ENCODE data around the gene ZNF593OS. TPM values are rescaled to one million over a fixed set of nuclear protein-coding genes. Genes with fewer than 3 reads are reported as not detected.

Gene ZNF593OS
- total RNA-seq, 1 experiment from 2014 or later: not detected

GRCh38 chr1:26145041-26145959 lies 26.3 kb downstream of the ZNF593OS start:
- Histone ChIP-seq H3K14ac (ENCODE audit: insufficient read depth, low read length) (no peak overlapping the region), H3K9me3 (ENCODE audit: control insufficient read depth, low read depth, low read length) (no peaks in the 10 kb centered on the region), H2BK20ac (ENCODE audit: low read depth, low read length, poor library complexity, severe bottlenecking) (no peak overlapping the region), H3T11ph (ENCODE audit: low read length) (no peak overlapping the region), H3K9ac (ENCODE audit: extremely low read depth, insufficient read length, low read length) (no peak overlapping the region), H2BK12ac (ENCODE audit: insufficient read length, low read depth, low read length) (no peak overlapping the region), H2AK5ac (ENCODE audit: insufficient read length, low read length) (no peak overlapping the region), H3K4me1 (ENCODE audit: insufficient read depth, low read length) (0 out of 2 replicates have a peak, but pooled peaks cover under 1% of the 10 kb centered on the region), H3K18ac (ENCODE audit: insufficient read length, low read depth, low read length) (no peak overlapping the region), H3K27me3 (ENCODE audit: insufficient read depth, low read length) (peaks cover 1% of the 10 kb centered on the region; the same call in 1 of the 2 replicates), H3K79me1 (ENCODE audit: insufficient read depth, low read depth, low read length, poor library complexity, severe bottlenecking) (no peaks in the 10 kb centered on the region), H2BK5ac (ENCODE audit: insufficient read length, low read length) (no peak overlapping the region), H3K23me2 (ENCODE audit: insufficient read length, low read depth, low read length, poor library complexity, severe bottlenecking) (no peaks in the 10 kb centered on the region), H2BK120ac (ENCODE audit: low read depth, low read length, poor library complexity, severe bottlenecking) (no peak overlapping the region), H4K5ac (ENCODE audit: insufficient read length, low read depth, low read length) (no peak overlapping the region), H4K8ac (replicated peaks; ENCODE audit: insufficient read length, low read depth, low read length) (no peak overlapping the region), H4K20me1 (ENCODE audit: control insufficient read depth, insufficient read depth, insufficient read length) (no peaks in the 10 kb centered on the region), H3K4ac (ENCODE audit: low read depth, low read length) (no peak overlapping the region), H3K56ac (ENCODE audit: insufficient read length, low read depth, low read length) (no peak overlapping the region), H3K4me2 (ENCODE audit: insufficient read depth, insufficient read length, low read length) (no peak overlapping the region), H3K23ac (ENCODE audit: insufficient read length, low read depth, low read length) (no peak overlapping the region), H2BK15ac (ENCODE audit: low read depth, low read length) (no peak overlapping the region), H4K91ac (ENCODE audit: insufficient read length, low read depth, low read length) (no peak overlapping the region), H2AFZ (ENCODE audit: low read length) (no peak overlapping the region), H3K27ac (ENCODE audit: insufficient read length, low read depth, low read length) (no peak overlapping the region), H3K79me2 (ENCODE audit: insufficient read depth, low read length) (no peaks in the 10 kb centered on the region)
- WGBS (ENCODE audit: extremely low coverage, insufficient read length, low lambda C conversion rate): no CpG with 5 or more reads among the region's 19 CpGs
- peak; percentile 88 for DNase-seq
- H3K9me3 Mint-ChIP-seq: no peaks in the 10 kb centered on the region
- no peaks in the 10 kb centered on the region for H3K4me1 Mint-ChIP-seq
- peaks cover 73% of the 10 kb centered on the region for H3K27me3 Mint-ChIP-seq (ENCODE audit: low read depth)
- H3K27ac Mint-ChIP-seq: no peak overlapping the region
- peak; percentile 89 for TF ChIP-seq CTCF (conservative IDR thresholded peaks at IDR 0.05)
- no peaks in the 10 kb centered on the region for H3K36me3 Mint-ChIP-seq (ENCODE audit: insufficient read depth in 1 of 3, low read depth in 3 of 3)
- H3K4me3 Mint-ChIP-seq: no peak overlapping the region

Data from H9 (cell line).